HG03066 (cell line): Measurements from ENCODE around the gene TAOK1.
"Not testable (repeated sequence)": the region's sequence is repeated elsewhere in the genome, so short reads cannot be mapped to it uniquely, and the experiment has no call there.

Source experiments
- ATAC-seq: cut with Tn5 transposase; IDR thresholded peaks from one replicate; pipeline ENCODE4 v1.9.1; 2021; ENCODE audit warnings: low read depth; ENCODE audit not compliant: unreplicated experiment

TAOK1 gene

DNA sequence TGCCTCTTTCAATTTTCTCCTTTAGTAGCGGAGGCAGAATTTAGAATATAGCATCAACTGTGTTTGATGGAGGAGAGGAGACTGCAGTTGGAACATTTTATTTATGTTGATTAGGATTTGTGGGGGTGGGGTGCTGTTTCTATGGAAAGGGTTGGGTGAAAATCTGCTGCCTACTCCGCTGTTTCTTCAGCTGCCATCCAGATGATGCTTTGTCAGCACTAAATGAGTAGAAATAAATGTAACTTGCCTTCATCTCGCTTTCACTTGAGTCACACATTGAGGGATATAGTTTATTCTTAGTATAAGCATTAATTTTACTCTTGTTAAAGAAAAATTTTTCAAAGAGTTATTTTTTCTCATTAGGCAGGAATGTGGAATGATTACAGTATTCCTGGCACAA is 134.5 kb downstream of the TAOK1 start:
- no peak for ATAC-seq

DNA sequence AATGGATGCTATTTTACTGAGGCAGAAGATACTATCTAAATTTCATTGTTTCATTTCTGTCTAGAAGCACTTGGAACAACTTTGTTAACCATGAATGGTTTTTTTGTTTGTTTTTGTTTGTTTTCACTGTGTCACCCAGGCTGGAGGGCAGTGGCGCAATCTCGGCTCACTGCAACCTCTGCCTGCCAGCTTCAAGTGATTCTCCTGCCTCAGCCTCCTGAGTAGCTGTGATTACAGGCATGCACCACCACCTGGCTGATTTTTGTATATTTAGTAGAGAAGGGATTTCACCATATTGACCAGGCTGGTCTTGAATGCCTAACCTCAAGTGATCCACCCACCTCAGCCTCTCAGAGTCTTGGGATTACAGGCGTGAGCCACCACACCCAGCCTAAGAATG is 136.2 kb downstream of the TAOK1 start:
- no peak for ATAC-seq

DNA sequence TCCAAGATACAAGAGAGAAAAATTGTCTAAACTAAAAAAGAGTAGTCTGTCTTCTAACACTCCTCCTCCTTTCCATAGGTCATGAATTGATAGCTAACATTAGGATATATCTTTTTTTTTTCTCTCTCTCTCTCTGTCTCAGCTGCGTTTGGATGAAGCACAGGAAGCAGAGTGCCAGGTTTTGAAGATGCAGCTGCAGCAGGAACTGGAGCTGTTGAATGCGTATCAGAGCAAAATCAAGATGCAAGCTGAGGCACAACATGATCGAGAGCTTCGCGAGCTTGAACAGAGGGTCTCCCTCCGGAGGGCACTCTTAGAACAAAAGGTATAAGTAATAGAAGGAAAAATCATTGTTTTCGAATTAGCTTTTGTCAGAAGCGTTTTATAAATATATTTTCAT is 143.8 kb downstream of the TAOK1 start:
- no peak for ATAC-seq

DNA sequence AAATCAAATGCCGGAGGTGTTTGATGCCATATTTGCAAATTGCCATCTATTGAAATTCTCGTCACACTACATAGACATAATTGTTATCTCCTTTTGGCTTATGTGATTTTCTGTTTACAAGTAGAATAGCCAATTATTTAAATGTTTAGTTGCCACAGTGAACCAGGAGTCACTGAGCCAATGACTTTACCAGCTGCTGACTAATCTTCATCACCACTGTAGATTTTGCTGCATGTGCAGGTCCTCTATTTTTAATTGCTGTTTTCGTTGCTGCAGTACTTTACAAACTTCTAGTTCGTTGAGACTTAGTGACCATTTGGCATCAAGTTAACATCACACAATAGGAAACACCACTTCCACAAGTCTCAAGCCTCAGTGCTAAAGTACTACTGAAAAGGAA is 153.9 kb downstream of the TAOK1 start:
- ATAC-seq = no peak

DNA sequence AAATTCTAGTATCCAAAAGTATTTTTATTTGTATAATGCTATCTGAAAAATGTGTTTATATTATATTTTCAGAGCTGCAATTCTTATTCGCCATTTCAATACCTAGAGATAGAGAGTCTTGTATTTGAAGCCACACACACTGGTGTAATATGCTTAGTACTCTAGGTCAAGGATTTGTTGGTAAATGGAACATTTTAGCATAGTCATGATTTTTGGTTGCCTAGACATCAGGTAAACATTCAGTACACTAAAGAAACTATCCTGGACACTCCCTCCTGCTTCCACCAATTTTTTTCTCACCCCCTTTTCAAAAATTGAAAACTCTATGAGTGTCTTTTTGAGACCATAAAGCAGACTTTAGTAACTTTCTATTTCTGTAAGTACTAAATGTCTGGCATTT is 155.9 kb downstream of the TAOK1 start:
- ATAC-seq = no peak

DNA sequence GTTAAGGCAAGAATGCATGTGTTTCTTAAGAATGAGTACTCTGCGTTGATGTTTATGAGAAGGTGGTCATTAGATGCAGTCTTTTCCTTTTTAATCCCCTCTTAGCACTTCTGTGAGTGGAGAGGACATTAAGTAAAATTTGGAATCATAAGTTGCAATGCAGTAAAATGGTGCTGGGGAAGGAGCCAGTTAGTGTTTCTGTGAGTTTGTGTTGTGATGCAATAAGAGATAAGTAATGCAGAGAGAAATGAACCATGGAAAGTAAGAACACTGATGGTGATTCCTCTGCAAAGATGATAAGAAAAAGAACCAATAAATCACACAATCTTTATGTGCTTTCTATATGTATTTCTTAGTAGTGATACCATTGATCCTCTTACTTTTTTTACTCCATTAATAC is 156.7 kb downstream of the TAOK1 start:
- no peak for ATAC-seq

DNA sequence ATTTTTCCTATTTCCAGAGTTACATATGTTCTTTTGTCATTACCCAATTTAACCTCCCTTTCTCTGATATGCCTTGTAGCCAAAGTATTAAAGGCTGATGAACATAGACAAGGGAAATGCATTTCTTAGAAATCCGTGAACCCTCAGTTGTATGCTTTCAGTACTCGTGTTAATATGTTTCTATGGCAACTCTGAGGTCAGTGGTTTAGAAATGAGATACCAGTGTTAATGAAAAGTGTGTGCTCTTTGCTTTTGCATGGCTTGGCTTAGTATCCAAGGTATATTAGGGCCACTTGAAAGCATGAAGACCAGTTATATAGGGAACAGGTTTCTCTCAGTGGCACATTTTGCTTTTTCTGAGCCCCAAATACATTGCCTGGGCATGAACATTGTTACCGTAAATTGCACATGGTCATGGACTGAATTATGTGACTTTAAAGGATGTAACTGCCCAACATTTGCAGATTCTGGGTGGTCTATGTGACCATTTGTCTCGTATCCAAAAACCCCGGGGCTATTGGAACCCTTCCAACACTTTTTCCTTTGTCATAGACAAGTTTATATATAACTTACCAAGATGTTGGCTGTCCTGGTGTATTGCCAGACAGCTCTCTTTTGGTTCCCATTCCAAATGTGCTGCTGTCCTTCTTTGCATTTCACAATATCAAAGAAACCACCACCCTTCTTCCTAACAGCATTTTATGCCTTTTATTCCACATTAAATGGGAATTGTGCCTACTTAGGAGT is 159.2 kb downstream of the TAOK1 start:
- no peak for ATAC-seq

DNA sequence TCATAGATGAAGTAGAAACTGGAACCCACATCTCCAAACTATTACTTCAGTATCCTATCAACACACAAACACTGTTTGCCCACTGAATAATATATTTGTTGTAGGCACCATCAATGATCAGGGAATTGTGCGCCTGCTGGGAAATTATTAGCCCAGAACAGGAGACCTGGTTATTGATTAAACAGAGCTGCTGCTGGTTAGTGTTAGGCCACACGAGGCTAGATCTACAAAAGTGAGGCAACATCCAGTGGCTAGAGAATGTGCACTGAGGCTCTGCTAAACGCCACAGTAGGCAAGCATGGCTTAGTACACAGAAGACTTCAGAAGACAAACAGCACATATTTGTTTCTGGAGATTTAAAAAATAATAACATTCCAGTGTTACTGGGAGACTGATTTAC is 165.7 kb downstream of the TAOK1 start:
- ATAC-seq = no peak

DNA sequence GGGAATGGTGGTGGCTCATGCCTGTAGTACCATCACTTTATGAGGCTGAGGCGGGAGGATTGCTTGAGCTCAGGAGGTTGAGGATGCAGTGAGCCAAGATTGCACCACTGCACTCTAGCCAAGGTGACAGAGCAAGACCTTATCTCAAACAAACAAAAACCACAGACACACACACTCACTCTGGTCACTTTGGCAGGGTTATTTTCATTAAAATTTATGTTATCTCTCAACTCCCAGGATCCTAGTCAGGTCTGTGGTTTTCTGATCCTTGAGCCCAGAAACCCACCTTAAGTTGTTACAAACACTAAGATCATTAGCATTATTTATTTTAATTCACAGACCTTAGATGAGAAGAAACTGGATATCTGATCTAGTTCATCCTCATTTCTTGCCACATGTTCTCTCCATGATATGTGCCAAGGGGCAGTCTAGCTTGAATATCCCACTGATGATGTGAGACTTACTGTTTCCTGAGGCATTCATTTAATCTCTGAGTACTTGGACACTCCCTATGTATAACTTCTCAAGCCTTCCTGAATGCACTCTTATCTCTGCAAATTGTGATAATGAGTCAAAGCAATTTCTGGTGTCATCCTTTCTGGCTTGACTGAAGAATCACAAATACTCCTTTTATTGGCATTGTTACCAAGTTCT is 167.0 kb downstream of the TAOK1 start:
- no peak for ATAC-seq

DNA sequence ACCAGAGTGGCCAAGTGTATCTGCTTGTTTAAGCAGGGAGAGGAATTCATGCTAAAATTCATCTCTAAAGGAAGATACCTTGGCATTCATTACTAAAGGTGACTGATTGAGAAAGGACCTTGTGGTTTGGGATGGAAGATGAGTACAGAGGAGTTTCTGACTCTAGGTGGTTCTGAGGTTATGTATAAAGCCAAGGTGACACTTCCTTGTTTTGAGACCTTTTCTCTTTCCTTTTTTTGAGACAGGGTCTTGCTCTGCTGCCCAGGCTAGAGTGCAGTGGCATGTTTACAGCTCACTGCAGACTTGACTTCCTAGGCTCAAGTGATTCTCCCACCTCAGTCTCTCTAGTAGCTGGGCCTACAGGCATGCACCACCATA is 167.6 kb downstream of the TAOK1 start:
- ATAC-seq = no peak

DNA sequence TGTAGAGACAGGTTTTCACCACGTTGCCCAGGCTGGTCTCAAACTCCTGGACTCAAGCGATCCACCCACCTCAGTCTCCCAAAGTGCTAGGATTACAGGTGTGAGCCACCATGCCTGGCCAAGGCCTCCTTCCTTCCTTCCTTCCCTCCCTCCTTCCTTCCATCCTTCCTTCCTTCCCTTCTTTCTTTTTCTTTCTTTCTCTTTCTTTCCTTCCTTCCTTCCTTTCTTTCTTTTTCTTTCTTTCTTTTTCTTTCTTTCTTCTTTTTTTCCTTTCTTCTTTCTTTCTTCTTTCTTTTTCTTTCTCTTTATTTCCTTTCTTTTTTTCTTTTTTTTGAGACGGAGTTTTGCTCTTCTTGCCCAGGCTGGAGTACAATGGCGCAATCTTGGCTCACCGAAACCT is 168.0 kb downstream of the TAOK1 start:
- not testable (repeated sequence) for ATAC-seq

DNA sequence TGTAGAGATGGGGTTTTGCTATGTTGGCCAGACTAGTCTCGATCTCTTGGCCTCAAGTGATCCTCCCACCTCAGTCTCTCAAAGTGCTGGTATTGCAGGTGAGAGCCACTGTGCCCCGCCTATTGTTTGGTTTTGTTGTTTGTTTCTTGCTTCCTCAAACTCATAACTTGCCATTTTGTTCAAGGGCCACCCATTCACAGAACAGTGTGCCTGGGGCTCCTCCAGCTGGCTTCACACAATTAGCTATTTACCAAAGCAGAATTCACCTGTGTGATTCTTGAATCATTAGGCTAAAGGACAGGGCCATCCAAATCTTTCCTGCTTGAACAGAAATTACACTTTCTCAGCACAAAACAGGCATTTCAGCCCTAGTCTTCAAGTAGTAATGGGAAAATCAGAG is 169.5 kb downstream of the TAOK1 start:
- no peak for ATAC-seq

DNA sequence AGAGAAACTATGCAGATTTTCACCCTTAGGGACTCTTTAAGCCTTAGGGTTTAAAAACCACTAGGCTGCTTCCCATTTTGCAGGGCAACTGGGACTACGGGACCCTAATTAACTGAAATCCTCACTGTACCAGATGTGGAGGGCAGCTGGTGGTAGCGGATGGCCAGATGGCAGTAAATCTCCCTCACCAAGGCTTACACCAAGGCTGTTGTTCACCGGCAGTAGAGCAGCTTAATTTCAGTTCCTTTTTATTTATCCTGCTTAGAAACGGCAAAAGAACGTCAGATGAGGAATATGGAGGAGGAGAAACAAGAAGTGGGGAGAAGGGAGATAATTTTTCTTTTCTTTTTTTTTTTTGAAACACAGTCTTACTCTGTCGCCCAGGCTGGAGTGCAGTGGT is 170.2 kb downstream of the TAOK1 start:
- no peak for ATAC-seq

DNA sequence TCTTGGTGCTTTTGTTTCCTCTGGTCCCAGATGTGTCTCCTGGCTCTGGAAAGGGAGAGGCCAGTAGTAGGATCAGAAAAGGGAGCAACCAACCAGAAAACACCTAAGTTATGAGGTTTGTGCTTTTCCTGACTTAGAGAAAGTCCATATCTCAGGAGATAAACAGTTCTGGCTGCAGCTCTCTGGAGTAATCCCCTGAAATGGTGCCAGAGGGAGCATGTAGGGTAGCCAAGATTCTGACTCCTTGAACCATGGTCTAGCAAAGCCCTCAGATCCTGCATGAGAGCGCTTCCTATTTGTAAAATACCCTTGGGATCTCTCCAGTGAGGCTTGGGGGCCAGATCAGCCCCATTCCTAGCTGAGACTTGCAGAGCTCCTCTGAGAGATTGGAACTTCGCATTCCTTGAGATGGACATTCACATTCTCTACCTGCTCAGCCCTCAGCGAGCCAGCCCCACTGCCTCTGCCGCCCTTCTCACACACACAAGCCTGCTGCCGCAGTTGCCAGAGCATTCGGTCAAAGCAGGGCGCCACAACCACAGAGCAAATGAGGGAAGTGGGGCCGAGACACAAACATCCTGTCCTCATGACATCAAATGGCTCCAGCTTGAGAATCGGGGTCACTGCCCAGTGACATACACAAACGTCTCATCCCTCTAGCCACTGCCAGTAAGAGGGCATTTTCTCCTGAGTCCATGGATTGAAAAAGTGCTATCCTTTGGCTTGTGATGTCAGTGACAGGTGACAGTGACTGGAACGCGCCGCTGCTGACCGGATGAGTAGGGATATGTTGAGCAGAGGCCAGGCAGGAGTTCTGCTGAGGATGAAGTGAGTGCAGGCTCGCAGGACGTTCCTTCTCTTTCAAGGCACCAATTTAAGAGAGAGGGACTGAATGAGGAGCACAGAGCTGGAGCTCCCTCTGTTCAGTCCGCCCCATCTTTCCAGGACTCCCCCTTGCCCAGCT is 171.7 kb downstream of the TAOK1 start:
- ATAC-seq = no peak

DNA sequence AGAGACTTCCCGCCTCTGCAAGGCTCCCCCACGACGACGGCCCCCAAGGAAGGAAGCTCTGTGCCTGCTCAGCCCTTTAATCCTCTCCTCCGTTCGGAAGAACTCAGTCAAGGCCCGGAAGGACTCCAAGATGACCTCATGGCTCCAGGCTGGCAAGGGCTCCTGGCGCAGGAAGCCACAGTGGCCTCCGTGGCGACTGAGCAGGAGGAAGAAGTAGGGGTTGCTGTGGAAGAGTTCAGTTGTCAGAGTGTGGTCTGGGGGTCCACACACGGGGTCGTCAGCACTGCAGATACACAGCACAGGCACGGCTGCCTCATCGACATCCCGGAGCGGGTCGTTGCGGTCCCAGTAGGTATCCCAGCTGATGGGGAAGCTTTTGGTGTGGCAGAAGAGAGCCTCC is 172.5 kb downstream of the TAOK1 start:
- ATAC-seq = no peak

DNA sequence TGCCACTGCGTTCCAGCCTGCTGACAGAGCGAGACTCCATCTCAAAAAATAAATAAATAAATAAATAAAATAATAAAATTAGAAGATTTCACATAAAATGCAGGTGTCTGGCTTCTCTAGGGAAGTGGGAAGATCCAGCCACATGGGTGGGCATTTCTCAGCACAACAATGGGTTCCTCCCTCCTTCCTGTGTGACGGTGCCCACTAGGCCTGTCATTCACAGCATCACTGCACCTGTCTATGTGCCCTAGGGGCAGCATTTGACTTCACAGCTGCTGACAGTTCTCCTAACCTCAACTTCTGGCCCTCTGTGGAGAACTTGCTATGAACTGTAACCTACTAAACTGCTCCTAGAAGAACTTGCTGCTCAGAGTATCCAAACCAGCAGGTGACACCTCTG is 173.7 kb downstream of the TAOK1 start:
- ATAC-seq = no peak

DNA sequence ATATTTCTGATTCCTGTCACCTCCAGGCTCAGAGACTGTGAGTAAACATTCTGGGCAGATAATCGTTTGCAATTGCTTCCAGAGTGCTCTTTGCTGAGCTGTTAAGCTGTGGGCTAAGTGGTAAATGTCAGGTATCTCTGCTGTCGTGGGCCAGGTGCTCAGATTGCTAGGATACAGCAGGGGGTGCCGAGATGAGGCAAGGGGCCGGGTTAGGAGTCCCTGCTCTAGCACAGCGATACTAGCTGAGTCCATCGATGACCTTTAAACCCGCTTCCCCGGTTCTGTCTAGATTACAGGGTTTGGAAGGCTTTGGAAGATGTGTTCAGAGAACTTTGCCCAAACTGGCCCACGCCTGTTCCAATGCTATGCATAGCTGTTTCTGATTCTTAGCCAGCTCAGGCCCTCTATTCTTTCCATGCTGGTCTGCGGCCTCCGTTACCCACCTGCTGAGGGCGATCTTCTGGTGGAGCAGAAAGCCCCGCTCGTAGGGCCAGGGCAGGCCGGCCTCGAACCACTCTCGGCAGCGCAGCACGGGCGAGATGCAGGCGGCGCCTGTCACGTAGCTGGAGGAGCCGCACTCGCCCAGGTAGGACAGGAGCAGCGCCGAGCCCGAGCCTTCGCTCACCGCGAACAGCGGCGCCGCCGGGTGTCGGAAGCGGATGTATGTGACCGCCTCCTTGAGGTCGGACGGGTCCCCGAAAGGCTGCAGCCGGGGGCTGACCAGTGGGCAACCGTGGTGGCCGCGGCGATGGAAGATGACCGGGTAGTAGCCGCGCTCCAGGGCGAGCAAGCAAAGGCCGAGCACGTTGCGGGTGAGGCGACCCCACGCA is 175.7 kb downstream of the TAOK1 start:
- no peak for ATAC-seq

DNA sequence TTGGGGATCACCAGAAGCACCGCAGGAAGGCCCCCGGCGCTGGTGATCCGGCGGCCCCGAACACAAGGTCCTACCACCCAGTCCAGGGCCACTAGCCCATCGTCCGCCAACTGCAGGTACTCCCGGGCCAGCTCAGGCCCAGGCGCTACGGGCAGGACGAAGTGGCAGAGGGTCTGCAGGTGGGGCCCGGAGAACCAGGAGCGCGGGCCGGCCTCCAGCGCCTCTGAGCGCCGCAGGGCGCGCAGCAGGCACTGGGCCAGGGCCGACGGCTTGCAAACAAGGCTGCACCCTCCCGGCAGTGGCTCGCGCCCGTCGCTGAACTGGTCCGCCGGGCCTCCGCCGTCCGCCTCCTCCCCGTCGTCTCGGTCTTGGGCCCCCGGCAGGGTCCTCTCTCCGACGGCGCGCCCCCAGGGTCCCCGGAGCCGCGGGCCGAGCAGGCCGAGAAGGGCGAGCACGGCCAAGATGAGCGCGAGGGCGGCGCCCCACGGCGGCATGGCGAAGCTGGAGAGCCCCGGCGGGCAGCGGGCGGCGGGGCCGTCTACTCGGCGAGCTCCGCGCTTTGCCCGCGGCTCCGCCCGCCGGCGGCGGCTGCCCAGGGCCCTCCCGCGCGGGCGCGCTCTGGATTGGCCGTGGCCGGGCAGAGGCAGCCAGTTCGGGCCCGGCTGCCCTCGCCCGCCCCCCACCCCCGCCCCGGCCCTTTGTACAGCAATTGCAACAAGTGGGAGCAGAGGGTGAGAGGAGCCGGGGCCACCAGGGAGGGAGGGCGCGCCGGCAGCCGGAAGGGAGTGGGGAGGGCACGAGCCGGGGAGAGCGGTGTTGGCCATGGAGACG is 176.5 kb downstream of the TAOK1 start, which contains the start of gene ABHD15:
TSS of gene ABHD15 (minus strand) at position 565 of the 831 bp plus-strand sequence. CDS start at position 494, 71 bp downstream.
- ATAC-seq = no peak

DNA sequence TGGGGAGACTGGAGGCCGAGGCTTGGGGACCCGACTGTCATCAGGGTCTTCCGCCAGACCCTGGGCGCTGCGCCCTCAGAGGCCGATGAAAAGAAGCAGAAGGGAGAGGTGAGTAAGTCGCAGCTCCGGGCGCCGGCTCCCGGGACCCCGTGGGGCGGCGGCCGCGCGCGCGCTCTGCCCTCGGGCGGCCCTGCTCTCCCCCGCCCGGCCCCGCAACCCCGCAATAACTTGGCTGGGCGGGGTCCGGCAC is 177.1 kb downstream of the TAOK1 start:
- ATAC-seq = no peak
